SIG-M5 (cell line): ENCODE measurements around the gene CAMKK1.
"Not testable (repeated sequence)": the region's sequence is repeated elsewhere in the genome, so short reads cannot be mapped to it uniquely, and the experiment has no call there.

Experiments
- DNase-seq: peaks from one replicate; lab custom pipeline; 2025; lab: John Stamatoyannopoulos, UW

The CAMKK1 gene

DNA sequence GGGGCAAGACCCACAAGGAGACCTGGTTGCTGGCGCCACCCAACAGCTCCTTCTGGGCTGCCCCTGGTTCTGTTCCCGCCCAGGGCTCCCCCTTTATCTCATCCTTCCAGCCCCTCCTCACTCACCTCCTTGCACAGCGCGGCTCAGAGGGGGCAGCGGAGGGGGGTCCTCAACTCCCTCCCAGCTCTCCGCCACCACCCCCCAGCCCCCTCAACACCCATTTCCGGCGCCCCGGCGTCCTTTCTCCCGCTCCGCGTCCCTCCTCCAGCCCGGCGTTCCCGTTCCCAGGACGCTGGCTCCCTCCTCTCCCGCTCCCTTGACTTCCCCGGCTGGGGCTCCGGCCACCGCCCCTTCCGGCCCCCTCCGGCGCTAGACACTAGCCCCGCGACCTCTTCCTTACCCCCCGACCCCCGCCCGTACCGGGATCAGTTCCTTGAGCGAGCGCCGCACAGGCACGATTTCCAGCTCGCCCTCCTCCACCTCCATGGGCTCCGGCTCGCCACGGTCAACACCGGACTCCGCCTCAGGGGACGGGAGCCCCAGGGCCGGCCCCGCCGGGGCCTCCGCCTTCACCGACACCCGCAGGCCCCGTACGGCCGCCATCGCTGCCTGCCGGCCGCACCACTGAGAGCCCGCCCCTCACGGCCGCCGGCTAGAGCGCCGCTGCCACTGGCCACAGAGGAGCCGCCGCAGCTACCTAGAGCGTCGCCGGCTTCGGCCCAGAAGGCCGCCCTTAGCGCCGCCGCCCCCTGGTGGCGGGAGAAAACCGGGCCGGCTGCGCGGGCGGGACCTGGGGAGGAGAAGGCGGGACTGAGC lies 47.0 kb downstream of the CAMKK1 start, which contains the start of gene NCBP3:
Gene NCBP3 (minus strand): TSS at position 626 of the 816 bp plus-strand sequence. CDS start 23 bp downstream, at position 603.
- DNase-seq = no peak

DNA sequence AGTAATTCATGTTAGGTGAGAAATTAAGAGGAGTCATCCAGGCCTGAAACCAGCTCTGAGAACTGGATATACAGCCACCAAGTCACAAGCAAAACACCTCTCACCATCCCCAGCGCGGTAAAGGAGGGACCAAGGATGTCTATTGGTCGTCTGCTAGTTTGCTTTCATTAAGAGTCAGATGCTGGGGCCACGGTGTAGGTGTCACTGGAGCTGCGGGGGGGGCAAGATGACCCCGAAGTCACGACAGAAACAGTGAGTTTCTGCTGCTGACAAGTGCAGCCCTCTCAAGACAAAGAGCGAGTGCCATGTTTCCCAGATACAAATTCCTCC lies 47.6 kb downstream of the CAMKK1 start:
- DNase-seq = no peak

DNA sequence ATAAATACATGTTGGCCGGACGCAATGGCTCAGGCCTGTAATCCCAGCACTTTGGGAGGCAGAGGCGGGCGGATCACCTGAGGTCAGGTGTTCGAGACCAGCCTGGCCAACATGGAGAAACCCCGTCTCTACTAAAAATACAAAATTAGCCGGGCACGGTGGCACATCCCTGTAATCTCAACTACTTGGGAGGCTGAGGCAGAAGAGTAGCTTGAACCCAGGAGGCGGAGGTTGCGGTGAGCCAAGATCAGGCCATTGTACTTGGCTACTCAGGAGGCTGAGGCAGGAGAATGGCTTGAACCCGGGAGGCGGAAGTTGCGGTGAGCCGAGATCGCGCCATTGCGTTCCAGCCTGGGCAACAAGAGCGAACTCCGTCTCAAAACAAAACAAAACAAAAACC lies 48.3 kb downstream of the CAMKK1 start:
- DNase-seq = not testable (repeated sequence)

DNA sequence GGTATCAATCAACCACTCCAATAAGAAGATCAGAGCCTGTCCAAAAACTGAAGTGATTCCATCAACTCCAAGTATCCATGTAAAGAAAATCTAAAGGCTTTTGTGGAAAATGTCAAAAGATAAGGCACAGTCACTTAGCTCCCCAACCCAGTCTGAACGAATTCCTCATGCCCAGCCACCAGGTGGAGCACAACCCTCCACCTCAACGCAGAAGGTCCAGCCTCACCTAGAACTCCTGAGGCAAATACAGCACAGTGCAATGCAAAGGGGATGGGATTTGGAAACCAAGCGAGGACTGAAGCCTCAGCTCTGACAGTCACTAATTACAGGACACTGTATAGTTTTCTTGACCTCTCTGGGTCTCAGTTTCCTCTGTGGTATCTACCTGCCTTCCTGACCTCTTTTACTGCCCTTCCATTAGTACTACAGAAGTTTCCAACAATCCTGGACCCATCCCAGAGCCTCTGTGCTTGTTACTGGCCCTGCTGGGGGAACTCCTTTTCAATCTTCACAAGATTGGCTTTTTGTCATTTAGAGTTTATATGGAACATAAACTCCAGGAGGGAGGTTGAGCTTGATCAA lies 48.8 kb downstream of the CAMKK1 start:
- no peak for DNase-seq

DNA sequence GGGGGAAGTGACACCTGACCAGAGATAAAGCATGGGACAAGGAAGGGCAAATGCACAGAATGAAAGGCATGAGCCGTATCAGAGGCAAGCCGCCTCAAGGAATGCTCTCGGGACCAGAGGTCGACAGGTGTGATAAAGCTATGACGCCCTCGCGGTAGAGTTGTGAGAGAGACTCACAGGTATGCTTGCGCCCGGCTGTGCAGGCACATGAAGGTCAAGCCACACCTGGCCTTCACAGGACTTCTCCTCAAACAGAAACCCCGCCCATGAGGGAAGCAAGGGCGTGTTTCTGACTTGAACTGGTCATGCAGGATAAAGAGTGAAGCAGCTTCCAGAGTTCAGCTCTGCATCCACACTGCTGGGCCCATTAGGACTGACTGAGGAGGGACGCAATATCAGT lies 54.6 kb downstream of the CAMKK1 start:
- no peak for DNase-seq

DNA sequence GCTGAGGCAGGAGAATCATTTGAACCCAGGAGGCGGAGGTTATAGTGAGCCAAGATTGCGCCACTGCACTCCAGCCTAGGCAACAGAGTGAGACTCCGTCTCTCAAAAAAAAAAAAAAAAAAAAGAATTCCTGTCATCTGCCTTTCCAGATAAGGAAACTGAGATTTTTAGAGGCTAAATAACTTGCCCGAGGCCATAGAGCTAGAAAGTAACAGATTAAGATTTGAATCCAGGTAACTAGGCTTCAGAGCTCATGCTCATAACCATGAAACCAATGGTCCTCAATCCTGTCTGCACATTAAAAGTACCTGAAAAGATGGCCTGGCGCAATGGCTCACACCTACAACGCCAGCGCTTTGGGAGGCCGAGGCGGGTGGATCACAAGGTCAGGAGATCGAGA lies 56.3 kb downstream of the CAMKK1 start:
- DNase-seq = no peak

DNA sequence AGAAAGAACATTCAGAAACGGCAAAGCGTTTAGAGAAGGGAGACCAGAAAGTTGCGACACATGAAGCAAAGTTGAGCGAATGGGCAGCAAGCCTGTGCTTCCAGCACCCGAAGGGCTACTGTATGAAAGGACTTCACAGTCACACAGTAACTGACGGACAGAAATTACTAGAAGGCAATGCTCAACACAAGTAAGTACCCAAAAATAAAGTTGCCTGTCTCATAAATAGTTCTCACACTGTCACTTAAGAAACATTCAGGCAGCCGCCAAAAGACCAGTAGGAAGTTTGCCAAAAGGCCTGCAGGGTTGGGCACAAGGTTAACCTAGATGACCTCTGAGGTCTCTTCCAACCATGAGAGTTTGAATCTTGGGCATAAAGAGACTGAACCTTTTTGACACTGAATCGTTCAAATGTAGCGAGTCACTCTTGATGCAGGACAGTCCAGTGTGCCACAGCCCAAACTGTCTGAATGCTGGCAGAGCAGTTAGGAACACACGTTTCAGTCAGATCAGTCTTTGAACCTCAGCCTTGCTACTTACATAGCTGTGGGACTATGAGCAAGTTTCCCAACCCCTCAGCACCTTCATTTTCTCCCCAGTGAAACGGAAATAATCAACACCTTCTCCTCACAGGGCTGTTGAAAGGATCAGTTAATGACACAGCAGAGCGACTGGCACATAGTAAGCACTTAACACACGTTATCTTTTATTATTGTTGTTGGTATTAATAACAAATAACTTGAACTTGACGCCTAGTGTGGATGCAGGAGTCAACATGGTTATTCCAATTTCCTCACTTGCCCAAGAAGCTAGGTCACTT lies 57.2 kb downstream of the CAMKK1 start:
- DNase-seq = no peak

DNA sequence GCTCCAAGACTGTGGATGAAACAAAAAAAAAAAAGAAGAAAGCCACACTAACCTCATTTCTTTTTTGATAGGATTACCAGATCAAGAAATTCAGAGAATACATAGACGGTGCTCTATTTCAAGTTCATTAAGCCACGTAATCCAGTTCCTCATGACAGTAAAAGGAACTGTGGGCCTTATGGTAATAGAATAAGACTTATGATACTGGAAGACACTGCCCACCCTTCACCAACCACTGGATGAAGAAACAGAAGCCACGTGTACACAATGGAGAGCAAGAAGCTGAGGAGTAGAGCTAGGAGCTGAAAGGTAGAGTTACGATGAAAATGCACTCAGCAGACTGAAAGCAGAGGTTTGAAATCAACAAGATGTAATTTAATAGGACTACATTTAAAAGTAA lies 58.0 kb downstream of the CAMKK1 start:
- peak; percentile 63 for DNase-seq

DNA sequence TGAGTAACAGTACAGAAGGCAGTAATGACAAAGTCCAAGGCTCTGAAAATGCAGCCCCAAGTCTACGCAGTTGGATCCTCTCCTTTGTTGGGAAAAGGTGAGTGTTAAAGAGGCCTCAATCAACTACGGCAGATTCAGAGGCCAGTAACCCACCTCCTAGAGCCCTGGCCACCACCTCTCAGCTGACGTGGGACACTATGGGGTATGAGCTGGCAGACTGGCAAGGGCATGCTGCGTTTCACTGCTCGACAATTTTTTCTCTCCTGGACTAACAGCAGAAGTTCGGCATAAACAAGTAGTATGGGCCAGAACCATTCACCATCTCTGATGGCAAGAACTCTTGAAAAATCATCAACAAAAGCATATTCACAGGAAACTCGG lies 64.0 kb downstream of the CAMKK1 start:
- DNase-seq = no peak

DNA sequence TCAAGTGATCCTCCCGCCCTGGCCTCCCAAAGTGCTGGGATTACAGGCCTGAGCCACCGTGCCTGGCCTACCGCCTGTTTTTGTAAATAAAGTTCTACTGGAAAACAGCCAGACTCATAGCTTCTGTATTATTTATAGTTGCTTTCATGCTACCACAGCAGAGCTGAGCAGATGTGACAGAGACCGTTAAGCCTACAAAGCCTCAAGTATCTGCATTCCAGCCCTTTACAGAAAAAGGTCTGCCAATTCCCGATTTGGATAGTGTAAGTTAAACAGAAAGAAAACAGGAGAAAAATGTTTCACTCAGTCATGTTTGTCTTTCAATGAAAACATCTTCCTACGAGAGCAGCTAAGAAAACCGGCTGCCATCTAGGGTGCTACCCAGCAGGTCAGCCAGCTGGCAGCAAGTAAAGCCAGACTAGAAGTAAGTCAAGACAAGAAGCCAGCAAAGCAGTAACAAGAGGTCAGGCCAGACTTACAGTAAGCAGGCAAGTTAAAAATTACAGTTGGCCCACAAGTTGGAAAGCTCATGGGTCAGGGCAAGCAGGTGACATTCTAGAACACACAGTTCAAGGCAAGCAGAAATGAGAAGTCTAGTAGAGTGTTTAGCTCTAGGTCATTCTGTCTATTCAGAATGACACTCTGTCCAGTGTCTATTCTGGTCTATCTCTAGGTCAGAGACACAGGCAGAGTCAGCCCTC lies 64.6 kb downstream of the CAMKK1 start:
- DNase-seq = no peak

DNA sequence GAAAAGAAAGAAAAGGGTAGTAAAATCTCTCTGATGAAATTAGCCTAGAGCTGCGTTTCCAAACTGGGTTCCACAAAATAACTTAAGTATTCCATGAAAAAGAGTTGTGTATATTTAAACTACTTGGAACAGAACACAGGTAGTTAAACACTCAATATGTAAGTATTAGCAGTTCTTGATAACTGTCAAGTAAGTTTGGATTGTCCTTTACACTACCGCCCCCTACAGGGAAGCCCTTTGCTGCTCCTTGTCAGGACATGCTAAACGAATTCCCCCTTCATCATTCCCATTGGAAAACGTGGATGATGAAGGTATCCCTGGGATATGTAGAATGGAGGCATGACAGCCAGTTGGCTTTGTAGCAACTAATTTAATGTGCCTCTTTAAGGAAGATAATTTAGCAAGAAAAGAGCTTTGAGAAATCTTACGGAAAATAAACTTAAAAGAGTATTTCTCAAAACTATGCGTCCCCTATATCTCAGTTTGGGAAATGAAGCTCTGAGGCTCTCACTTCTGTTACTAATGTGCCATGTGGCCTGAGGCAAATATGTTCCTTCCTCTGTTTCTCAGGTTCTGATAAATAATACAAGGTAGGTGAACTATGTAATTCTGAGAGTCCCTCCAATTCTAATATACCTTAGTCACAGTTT lies 65.6 kb downstream of the CAMKK1 start:
- DNase-seq = no peak

DNA sequence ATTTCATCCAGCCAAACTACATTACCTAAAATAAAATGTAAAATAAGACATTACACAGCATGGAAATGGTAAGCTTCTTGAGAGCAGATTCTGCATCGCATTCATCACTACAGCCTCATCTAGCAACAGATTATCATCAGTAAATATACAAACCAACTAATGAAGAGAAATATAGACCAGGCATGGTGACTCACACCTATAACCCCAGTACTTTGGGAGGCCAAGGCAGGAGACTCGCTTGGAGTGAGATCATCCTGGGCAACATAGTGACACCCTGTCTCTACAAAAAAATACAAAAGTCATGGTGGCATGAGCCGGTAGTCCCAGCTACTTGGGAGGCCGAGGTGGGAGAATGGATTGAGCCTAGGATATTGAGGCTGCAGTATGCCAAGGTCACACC lies 66.7 kb downstream of the CAMKK1 start:
- no peak for DNase-seq

DNA sequence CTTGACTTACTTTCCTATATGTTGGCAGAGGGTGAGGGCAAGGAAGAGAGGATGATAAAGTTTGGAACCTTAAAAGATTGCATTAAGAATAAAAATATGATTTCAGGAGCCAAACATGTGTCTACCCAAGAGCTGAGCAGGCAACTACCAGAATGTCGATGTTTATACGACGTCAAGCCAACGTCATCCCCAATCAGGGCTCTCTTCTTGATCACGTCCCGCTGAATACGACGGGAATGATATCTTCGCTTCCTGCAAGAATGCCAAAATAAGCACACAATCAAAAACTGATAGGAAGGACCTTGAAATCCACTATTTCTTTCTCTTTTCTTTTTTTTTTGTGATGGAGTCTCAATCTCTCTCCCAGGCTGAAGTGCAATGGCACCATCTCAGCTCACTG lies 71.8 kb downstream of the CAMKK1 start:
- no peak for DNase-seq

DNA sequence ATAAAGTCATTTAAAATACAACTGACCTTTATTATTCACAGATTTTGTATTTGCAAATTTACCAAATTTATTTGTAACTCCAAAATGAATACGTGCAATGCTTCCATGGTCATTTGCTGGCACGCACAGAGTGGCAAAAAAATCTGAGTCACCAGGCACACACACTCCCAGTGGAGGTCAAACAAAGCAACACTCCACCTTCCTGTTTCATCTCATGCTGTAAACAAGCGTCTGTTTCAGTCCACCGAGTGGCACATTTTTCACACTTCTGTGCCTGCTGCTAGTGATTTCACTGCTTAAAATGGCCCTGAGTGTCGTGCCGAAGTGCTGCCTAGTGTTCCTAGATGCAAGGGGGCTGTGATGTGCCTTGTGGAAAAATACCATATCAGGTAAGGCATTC lies 74.1 kb downstream of the CAMKK1 start:
- DNase-seq = no peak

DNA sequence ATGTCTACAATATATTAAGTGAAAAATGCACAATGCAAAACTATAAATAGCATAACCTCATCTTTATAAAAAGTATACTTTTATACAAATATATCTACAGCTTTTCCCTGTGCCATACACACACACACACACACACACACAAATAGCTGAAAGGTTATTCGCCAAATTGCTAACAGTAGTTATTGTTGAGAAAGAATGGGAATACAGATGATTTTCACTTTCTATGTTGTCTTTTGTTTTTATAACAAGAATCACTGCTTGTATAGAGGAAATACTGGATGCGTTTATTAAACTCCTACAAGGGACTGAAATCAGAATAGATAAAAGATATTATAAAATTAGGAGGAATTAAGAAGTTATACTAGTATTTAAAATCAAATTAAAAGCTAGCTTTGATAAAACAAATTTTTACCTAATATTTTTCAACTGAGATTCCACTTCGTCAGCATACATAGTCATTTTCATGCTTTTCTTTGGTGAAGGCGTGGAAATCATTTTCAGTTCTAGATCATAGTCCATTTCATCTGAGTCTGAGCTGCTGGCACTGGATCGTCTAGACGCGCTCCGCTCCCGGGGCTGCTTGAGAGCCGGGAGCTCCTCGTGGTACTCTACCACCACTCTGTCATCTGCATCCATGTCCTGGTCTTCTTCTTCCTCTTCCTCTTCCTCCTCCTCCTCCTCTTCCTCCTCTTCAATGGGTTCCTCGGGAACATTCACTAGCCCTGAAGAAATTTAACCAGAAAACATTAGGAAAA lies 74.8 kb downstream of the CAMKK1 start:
- DNase-seq = no peak

DNA sequence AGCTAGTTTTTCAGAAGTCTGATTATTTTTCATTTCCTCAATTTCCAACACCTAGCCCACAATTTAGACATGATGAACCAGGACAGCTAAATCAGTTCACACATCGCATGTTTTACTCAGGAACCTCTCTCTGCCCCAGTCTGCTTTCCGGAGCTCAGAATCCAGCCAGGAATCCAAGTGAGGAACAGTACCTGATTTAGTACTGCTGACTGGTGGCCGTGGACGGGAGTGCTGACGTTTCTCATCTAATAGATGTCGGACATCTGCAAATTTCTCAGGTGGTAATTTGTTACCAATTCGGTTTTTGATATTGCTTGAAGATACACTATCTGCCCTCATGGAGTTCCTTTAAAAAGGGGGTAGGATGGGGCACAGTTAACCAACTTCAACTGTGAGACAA lies 76.9 kb downstream of the CAMKK1 start:
- DNase-seq = no peak

DNA sequence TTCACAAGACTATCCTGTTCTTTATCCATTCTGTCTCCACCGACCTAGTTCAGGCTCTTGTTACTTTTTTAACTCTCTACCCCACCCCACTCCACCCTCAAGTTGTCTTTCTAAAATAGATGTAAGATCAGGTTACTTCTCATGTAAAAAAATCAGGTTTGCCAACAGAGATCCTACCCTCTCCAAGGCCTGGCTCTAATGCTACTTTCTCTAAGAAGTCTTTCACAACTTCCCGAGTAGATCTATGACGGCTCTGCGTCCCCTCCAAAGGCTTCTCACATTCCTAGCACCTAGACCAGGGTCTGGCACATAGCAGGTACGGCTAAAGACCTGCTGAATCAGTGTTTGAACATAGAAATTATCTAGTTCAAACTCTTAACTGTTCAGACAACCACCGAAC lies 77.7 kb downstream of the CAMKK1 start:
- no peak for DNase-seq

DNA sequence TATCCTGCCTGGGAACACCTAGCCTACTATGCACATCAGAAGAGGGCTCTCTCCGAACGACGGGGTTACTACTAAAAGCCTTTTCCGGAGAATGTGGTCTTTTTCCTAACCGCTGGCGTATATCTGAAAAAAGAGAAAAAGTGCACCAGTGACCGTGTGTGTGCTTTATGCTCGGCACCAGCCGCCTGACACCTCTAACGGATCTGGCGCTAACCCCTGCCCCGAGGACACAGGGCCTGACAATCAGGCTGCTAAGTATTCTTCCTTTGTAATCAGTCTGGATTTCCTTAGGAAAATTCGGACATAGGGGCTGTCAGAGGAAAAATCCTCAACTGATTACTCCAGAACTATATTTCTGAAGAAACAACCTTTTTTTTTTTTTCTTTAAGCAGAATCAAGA lies 78.5 kb downstream of the CAMKK1 start:
- DNase-seq = no peak

DNA sequence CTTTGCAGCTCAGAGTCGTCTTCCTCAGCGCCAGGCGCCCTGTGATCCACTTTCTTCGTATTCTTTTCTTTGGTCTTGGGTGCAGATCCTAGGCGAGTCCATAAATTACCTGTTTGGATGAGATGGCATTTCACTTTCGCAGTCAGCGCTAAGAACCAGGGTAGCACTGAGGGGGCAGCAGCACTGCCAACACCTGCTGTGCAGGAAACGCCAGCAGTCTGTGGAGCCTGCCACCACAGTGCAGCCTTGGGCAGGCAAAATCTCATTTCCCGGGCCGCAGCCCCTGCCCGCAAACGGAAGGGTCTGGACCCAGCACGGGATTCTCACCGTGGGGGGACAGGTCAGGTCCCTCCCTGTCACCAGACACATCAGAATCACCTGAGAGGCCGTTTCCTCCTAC lies 79.7 kb downstream of the CAMKK1 start:
- DNase-seq = no peak

DNA sequence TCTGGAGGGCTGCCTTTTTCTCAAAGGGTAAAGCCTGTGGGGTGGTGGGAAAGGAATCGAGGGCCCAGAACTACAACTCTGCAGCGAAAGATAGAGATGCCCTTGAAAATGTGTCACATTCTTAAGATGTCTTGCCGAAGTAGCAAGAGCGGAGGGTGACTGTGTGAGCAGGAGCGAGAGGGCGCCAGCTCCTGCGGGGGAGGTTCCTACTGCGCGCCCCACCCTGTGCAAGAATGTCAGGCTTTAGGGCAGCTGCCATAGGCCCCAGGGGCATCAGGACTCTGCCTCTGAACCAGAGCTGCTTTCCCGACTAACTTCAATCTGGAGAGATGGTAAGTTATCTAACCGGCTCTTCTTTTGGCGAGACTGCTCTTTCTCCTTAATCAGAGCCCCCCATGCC lies 80.1 kb downstream of the CAMKK1 start:
- DNase-seq = no peak

DNA sequence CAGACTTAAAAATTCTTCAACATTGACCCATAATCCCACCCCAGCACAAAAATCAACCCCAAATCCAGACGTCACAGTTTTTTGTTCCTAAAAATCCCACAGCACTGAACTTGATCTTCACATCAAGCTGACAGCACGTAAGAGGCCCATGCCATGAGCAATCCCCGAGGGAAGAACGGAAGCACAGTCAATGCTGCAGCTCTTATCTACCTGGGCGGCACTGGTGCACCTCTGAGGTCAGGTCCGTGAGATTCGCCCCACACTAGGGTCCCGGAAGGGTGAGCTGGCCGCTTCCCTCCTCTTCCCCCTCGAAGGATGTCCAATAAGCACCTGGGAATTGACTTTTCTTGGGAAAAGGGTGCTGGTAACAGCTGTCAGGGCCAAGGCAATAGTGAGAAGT lies 80.6 kb downstream of the CAMKK1 start:
- no peak for DNase-seq
